ENCODE results near the gene IRF2. TPM values are rescaled to one million over a fixed set of nuclear protein-coding genes. Genes with fewer than 3 reads are reported as not detected.
A peak's percentile ranks its signal among the peaks of the same experiment; 100 is the strongest.

The IRF2 gene
- total RNA-seq, 2 experiments from 2014 or later, result 48.1 to 50.9 TPM

DNA sequence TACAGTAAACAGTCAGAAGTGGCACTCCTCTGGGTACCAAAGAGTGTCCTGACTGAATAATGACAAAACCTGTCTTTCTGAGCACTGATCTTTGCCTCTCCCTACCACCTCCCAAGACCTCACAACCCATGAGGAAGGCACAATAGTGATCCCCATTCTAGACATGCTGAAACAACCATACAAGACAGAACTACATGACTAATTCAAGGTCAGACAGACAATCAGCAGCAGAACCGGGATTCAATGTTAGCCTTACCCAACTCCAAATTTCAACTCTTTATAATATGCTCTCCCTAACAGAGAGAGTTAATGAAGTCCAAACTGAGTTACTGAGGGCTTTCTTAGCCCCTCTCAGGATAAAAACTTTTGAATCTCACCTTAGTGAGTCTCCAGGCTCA lies 71.0 kb downstream of the IRF2 start:
- no peaks in the 10 kb centered on the region for H3K9me3 Mint-ChIP-seq
- H3K36me3 Mint-ChIP-seq, result peaks cover 56% of the 10 kb centered on the region
- ChIA-PET POLR2A (no interaction called here), CTCF (no interaction called here)
- H3K27ac Mint-ChIP-seq, result no peak overlapping the region
- intact Hi-C loops (cut with micrococcal nuclease), result no loop called here
- H3K27me3 Mint-ChIP-seq, result no peaks in the 10 kb centered on the region
- peaks cover 47% of the 10 kb centered on the region for H3K4me1 Mint-ChIP-seq (ENCODE audit: low read depth)
- no peak overlapping the region for H3K4me3 Mint-ChIP-seq
- DNase-seq, result no peak

DNA sequence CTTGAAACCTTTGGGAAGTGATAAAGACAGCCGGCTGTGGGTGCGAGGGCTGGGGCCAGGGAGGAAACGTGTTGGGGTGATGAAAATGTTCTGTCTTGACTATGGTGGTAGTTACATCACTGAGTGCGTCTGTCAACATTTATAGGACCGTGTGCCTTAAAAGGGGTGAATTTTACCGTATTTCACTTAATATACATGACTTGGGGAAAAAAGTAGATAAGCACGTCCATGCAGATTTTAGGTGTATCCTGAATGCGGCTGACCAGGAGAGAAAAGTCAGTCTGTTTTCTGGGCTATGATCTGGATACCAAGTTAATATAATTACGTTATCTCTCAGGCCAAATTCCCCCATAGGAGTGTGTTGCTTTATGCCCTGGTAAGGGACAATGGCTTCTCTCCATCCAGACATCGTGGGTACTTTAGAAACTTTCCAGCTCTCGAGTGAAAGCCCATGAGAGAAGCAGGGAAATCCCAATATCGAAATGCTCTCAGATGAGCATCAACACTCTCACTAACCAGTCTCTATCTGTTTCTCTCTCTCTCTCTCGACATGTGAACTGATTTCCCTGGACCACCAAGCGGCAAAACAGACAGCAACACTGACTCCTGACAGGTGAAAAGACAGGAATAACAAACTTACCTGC lies 71.5 kb downstream of the IRF2 start:
- intact Hi-C loops (cut with micrococcal nuclease), result no loop called here
- H3K36me3 Mint-ChIP-seq, result peaks cover 57% of the 10 kb centered on the region
- no peaks in the 10 kb centered on the region for H3K27me3 Mint-ChIP-seq
- no peaks in the 10 kb centered on the region for H3K9me3 Mint-ChIP-seq
- no peak overlapping the region for H3K4me3 Mint-ChIP-seq
- peaks cover 45% of the 10 kb centered on the region for H3K4me1 Mint-ChIP-seq (ENCODE audit: low read depth)
- ChIA-PET CTCF (no interaction called here), POLR2A (no interaction called here)
- no peak for DNase-seq
- no peak overlapping the region for H3K27ac Mint-ChIP-seq

DNA sequence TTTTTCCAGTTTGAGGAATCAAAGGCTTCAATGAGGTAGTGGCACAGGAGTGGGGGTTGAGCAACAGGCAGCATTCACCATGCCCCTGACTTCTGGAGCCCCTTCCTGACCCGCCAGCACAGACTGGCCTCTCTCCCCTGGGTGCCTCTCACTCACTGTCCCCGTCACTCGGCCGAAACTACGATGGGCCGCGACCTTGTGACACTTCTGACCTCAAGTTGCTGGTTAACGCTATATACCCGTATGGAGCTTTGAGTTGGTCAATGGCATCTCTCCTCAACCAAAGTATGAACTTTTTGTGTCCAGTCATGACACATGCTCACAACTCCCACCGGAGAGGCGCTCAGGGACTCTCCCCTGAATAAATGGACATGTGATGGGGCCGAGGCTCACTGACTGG lies 72.1 kb downstream of the IRF2 start:
- Mint-ChIP-seq H3K36me3 (peaks cover 55% of the 10 kb centered on the region), H3K4me3 (no peak overlapping the region), H3K4me1 (ENCODE audit: low read depth) (peaks cover 46% of the 10 kb centered on the region), H3K27me3 (no peaks in the 10 kb centered on the region), H3K27ac (no peak overlapping the region), H3K9me3 (no peaks in the 10 kb centered on the region)
- no peak for DNase-seq
- ChIA-PET POLR2A (no interaction called here), CTCF (no interaction called here)
- intact Hi-C loops (cut with micrococcal nuclease), result no loop called here

DNA sequence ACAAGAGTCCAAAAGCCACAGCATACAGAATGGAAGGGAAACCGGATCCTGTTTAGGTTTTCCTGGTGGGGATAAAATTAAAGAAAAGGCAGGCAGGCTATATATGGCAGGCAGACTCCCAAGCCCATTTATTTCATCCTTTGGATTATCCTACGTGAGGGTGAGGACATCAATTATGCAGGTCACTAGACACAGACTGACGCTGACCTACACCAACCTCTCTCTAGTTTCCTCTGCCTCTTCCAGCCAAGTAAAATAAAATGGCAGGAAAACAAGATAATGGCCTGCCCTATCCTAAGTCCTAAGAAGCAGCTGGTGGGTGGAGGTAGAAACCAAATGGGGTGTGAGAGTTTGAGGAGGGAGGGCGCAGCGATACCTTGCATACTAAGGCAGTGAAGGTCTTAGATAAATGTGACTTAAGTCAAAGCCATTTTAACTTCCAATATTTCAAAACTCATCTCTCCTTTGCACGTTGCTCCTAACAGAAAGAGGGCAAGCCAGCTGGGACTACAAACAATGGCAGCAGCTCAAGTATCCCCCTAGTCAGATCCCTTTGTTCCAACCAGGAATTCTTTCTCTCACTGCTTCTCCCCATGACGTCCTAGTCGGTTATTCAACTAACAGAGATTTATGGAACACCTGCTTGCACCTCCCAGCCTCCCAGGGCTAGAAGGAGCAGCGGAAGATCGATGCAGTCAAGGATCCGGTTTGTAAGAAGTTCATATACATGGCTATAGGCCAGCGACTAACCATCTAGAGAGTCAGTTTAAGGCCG lies 72.8 kb downstream of the IRF2 start:
- no peak overlapping the region for H3K4me3 Mint-ChIP-seq
- peaks cover 49% of the 10 kb centered on the region for H3K4me1 Mint-ChIP-seq (ENCODE audit: low read depth)
- H3K9me3 Mint-ChIP-seq, result no peaks in the 10 kb centered on the region
- no peak for DNase-seq
- H3K36me3 Mint-ChIP-seq, result peaks cover 54% of the 10 kb centered on the region
- POLR2A ChIA-PET, result no interaction called here
- intact Hi-C loops (cut with micrococcal nuclease), result no loop called here
- no peaks in the 10 kb centered on the region for H3K27me3 Mint-ChIP-seq
- CTCF ChIA-PET, result no interaction called here
- no peak overlapping the region for H3K27ac Mint-ChIP-seq

DNA sequence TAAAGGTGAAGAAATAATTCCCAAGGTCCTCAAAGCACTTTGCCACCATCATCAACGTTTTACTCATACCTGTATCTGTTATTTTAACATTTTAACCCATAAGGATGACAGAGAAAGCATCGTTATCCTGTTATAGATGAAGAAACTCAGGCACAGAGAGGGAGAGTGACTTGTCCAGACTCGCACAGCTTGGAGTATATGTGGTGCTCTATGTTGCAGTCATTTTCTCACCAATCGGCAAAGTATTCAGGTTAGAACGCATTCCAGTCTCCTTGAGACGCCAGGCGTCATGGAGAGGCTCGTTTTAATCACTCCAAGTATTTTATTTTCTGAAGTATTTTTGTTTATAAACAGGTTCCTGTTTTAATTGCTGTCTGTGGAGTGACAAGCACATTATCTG lies 73.5 kb downstream of the IRF2 start:
- Mint-ChIP-seq H3K4me3 (no peak overlapping the region), H3K4me1 (ENCODE audit: low read depth) (peaks cover 50% of the 10 kb centered on the region), H3K27ac (no peak overlapping the region), H3K9me3 (no peaks in the 10 kb centered on the region), H3K27me3 (no peaks in the 10 kb centered on the region), H3K36me3 (peaks cover 54% of the 10 kb centered on the region)
- intact Hi-C loops (cut with micrococcal nuclease), result no loop called here
- POLR2A ChIA-PET, result no interaction called here
- CTCF ChIA-PET, result no interaction called here
- no peak for DNase-seq

DNA sequence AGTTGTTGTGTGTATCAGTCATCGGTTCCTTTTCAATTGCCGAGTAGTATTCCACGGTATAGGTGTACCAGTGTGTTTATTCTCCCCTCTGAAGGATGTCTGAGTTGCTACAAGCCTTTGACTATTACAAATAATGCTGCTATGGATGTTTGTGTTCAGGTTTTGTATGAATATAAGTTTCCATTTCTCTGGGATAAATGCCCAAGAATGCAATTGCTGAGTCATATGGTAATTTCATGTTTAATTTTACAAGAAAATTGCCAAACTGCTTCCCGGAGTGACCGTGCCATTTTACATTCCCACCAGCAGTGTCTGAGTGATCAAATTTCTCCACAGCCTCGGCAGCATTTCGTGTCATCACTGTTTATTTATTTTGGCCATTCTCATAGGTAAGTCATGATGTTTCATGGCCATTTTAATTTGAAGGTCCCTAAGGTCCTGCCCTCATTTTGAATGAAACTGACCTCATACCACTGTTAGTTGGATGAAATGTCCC lies 73.9 kb downstream of the IRF2 start:
- ChIA-PET CTCF (no interaction called here), POLR2A (no interaction called here)
- no peaks in the 10 kb centered on the region for H3K27me3 Mint-ChIP-seq
- intact Hi-C loops (cut with micrococcal nuclease), result no loop called here
- H3K36me3 Mint-ChIP-seq, result peaks cover 57% of the 10 kb centered on the region
- no peak overlapping the region for H3K4me3 Mint-ChIP-seq
- H3K4me1 Mint-ChIP-seq (ENCODE audit: low read depth), result peaks cover 53% of the 10 kb centered on the region
- DNase-seq, result no peak
- no peaks in the 10 kb centered on the region for H3K9me3 Mint-ChIP-seq
- no peak overlapping the region for H3K27ac Mint-ChIP-seq

DNA sequence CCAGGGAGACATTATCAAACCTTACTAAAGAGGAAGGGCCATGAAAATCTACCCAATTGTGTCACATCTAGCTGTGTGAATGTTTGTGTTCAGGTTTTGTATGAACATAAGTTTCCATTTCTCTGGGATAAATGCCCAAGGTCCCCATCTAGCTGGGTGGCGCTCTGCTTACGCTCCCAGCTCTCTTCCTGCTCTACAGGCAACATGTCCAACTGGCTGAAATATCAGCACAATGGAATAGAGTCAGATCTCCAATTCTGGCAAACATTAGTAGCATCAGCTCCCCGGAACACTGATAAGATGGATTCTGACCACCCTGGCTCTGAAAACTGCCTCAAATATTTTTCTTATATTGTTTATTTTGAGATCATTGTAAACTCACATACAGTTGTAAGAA lies 74.8 kb downstream of the IRF2 start:
- Mint-ChIP-seq H3K27me3 (no peaks in the 10 kb centered on the region), H3K4me3 (no peak overlapping the region), H3K9me3 (no peaks in the 10 kb centered on the region), H3K36me3 (peaks cover 57% of the 10 kb centered on the region), H3K4me1 (ENCODE audit: low read depth) (peaks cover 59% of the 10 kb centered on the region), H3K27ac (no peak overlapping the region)
- intact Hi-C loops (cut with micrococcal nuclease), result no loop called here
- no peak for DNase-seq
- ChIA-PET POLR2A (no interaction called here), CTCF (no interaction called here)

DNA sequence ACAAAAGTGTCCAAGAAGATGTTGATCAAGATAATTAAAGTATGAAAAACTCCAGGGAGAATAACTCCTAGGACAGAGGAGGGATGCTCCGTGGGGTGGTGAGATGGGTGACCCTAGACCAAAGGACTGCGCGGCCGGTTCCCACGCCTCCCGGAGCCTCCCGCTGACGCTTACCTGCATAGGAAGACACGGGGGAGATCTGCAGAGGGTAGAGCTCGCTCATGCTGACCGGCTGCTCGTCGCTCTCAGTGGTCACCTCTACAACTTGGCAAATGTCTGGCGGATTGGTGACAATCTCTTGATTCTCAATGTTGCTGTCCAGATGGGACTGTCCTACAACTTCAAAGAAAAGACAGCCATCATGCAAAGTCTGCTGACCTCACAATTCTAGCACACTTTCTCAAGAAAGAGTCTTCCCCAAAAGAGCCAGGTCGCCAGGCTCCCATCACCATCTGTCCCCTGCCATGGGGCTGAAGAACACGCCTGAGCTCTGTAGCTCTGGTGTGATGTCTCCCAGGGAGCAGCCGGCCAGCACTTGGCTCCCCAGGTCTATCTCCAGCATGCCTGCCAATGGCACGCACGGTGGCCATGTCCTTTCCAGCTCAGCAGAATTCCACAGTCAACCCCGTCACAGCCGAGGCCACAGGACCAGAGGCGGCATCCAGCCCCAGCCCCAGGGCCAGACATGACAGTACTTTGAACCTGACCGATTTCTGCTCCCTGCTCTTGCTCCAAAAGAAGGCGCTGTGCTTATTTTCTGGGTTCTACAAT lies 75.4 kb downstream of the IRF2 start:
- Mint-ChIP-seq H3K4me3 (no peak overlapping the region), H3K4me1 (ENCODE audit: low read depth) (peaks cover 58% of the 10 kb centered on the region), H3K9me3 (no peaks in the 10 kb centered on the region), H3K27ac (no peak overlapping the region), H3K27me3 (no peaks in the 10 kb centered on the region), H3K36me3 (peaks cover 61% of the 10 kb centered on the region)
- intact Hi-C loops (cut with micrococcal nuclease), result no loop called here
- DNase-seq, result no peak
- ChIA-PET POLR2A (no interaction called here), CTCF (no interaction called here)

DNA sequence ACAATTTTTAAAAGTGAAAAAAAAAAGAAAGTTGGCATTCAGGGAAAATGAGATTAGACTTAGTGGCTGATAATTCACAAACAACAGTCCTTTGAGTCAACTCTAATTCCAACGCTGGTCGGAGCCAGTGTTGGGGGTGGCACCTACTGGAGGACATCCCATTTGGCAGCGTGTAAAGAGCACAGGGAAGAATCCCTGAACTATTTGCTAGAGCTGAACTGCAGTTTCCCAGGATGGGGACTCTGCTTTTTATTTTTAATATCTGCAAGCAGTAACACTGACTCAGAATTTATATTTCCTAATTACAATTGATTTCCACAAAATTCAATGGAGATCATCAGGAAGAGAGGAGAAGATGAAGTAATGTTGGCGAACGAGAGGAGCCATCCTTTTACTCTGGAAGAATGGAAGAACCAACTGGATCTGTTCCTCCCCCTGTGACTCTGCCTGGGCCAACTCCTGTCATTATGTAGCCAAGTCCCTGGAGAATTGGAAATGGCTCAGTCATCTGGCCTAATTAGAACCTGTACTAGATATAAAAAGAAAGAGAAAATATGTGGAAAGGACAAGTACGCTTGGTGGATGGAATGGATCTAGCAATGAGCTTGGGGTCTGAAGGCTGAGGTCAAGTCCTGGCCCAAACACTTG lies 76.7 kb downstream of the IRF2 start:
- ChIA-PET CTCF (no interaction called here), POLR2A (no interaction called here)
- Mint-ChIP-seq H3K27ac (no peak overlapping the region), H3K4me1 (ENCODE audit: low read depth) (peaks cover 51% of the 10 kb centered on the region), H3K4me3 (no peak overlapping the region), H3K36me3 (peaks cover 71% of the 10 kb centered on the region), H3K9me3 (no peaks in the 10 kb centered on the region), H3K27me3 (no peaks in the 10 kb centered on the region)
- no peak for DNase-seq
- intact Hi-C loops (cut with micrococcal nuclease), result no loop called here

DNA sequence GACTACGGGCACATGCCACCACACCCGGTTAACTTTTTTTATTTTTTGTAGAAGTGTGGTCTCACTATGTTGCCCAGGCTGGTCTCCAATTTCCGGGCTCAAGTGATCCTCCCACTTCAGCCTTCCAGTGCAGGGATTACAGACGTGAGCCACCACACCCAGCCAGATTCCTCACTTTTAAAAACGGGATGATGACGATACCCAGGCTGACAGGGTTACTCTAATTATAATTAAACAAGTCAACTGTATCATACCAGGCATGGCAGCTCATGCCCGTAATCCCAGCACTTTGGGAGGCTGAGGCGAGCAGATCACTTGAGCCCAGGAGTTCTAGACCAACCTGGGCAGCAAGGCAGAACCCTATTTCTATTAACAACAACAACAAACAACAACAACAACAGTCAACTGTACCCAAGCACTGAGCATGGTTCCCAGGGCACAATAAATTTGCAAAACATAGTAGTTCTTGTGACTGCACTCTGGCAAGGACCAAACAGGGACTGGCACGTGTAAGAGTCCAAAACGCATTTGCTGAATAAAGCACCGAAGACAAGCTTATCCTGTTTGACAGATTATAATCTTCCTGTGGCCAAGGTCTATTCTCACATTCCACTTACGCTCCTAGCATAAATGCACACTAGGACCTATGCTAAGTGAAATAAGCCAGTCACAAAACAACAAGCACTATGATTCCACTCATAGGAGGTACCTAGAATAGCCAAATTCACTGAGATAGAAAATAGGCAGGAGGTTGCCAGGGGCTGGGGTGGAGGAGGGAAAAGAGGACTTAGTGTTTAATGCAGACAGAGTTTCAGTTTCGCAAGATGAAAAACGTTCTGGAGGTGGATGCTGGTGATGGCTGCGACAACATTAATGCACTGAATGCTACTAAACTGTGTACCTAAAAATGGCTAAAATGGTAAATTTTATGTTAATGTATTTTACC lies 77.5 kb downstream of the IRF2 start:
- H3K4me3 Mint-ChIP-seq, result no peak overlapping the region
- H3K27ac Mint-ChIP-seq, result no peak overlapping the region
- DNase-seq, result peak; percentile 36
- ChIA-PET CTCF (no interaction called here), POLR2A (no interaction called here)
- intact Hi-C loops (cut with micrococcal nuclease), result no loop called here
- H3K27me3 Mint-ChIP-seq, result no peaks in the 10 kb centered on the region
- H3K9me3 Mint-ChIP-seq, result no peaks in the 10 kb centered on the region
- peaks cover 66% of the 10 kb centered on the region for H3K36me3 Mint-ChIP-seq
- H3K4me1 Mint-ChIP-seq (ENCODE audit: low read depth), result peaks cover 48% of the 10 kb centered on the region

DNA sequence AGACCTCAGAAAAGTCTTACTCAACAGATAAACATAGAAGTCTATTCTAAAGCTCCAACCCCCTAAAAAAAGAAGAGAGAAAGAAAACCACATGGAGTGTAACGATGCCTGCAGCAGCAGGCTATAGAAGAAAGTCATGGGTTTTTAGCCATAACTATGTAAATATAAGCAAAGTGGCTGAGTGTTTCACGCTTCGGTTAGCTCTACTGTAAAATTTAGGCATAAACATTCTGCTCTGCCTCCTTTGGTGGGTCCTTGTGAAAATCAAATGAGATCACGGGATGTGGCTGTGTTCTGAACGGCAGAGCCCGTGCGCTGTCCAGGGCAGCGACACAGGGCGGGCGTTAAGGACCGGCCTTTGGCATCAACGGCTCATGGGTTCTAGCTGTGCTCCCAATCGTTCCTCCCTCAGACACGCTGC lies 78.4 kb downstream of the IRF2 start:
- Mint-ChIP-seq H3K4me3 (no peak overlapping the region), H3K4me1 (ENCODE audit: low read depth) (peaks cover 43% of the 10 kb centered on the region), H3K9me3 (no peaks in the 10 kb centered on the region), H3K27ac (no peak overlapping the region), H3K36me3 (peaks cover 65% of the 10 kb centered on the region), H3K27me3 (no peaks in the 10 kb centered on the region)
- ChIA-PET CTCF (no interaction called here), POLR2A (no interaction called here)
- intact Hi-C loops (cut with micrococcal nuclease), result no loop called here
- no peak for DNase-seq

Data from activated CD4-positive, alpha-beta memory T cell treated with anti-CD3 and anti-CD28 coated beads for 36 hours (primary cell).